LNCaP clone FGC (cell line): ENCODE data around the gene GIPR.
A peak's percentile ranks its signal among the peaks of the same experiment; 100 is the strongest.

Source experiments
- DNase-seq: peaks from one replicate; pipeline ENCODE4 v3.0.0-alpha.2; 2011; ENCODE audit warnings: low read depth
- H3K4me3 ChIP-seq: 2 replicates; pipeline ENCODE4 v1.5.1; 2011; ENCODE audit warnings: mild to moderate bottlenecking, low read depth, low read length, control low read depth
- CTCF ChIP-seq: IDR thresholded peaks from 2 replicates; pipeline ENCODE4 v1.5.1; 2012; ENCODE audit warnings: mild to moderate bottlenecking; ENCODE audit not compliant: control insufficient read depth, insufficient read depth; ENCODE audit errors: extremely low read depth

GIPR gene

GRCh38 chr19:45632468-45633196, 35.4 kb upstream of the GIPR start:
- TF ChIP-seq CTCF, result no peak
- no peak overlapping the region for H3K4me3 ChIP-seq
- DNase-seq, result no peak

- H3K4me3 ChIP-seq, result no peak overlapping the region
- DNase-seq, result no peak
- TF ChIP-seq CTCF, result no peak
Observed at GRCh38 chr19:45636275-45636674, 31.7 kb upstream of the GIPR start.

- DNase-seq, result no peak
- no peak overlapping the region for H3K4me3 ChIP-seq
- TF ChIP-seq CTCF, result no peak
Observed at GRCh38 chr19:45636902-45637301, 31.1 kb upstream of the GIPR start.

GRCh38 chr19:45637890-45638667, 29.9 kb upstream of the GIPR start:
- no peak for TF ChIP-seq CTCF
- no peak for DNase-seq
- peak overlapping the region; percentile 62 for H3K4me3 ChIP-seq

GRCh38 chr19:45638930-45639729, 28.9 kb upstream of the GIPR start, which contains the start of gene EML2:
EML2 (minus strand) TSS chr19:45639397; CDS start chr19:45639376, 21 bp downstream.
- peak; percentile 32 for TF ChIP-seq CTCF
- no peak for DNase-seq
- peak within 1 kb of the TSS; percentile 62 for H3K4me3 ChIP-seq

- no peak overlapping the region for H3K4me3 ChIP-seq
- DNase-seq, result no peak
- TF ChIP-seq CTCF, result no peak
Observed at GRCh38 chr19:45640849-45641273, 27.2 kb upstream of the GIPR start.
